ENCODE measurements around the gene CACNG1.

DNA sequence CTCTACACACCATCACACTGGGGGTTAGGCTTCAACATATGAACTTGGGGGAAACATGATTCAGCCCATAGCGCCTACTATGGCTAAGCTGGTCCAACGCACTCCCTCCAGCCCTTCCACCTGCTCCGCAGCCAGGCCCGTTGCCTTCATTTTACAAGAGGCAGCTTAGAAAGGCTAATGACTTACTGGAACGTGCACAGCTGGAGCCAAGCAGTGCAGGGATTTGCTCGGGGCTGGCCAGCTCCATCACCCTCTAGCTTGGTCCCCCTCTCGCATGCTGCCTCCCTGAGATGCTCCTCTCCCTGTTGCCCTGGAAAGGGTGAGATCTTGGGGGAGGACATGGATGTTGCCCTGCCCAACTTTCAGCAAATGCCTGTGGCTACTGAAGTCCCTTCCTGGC is 2.8 kb upstream of the CACNG1 start:
- TF ChIP-seq, protein P1, sequence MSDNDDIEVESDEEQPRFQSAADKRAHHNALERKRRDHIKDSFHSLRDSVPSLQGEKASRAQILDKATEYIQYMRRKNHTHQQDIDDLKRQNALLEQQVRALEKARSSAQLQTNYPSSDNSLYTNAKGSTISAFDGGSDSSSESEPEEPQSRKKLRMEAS (IDR thresholded peaks at IDR 0.05): no peak
- TF ChIP-seq FOXM1 (IDR thresholded peaks at IDR 0.05; ENCODE audit: borderline replicate concordance, low read depth): no peak
- no peak for TF ChIP-seq RAD21 (IDR thresholded peaks at IDR 0.05; ENCODE audit: low read depth)
- no peak for TF ChIP-seq EP300 (IDR thresholded peaks at IDR 0.05; ENCODE audit: borderline replicate concordance)
- no peak for TF ChIP-seq EGR1 (IDR thresholded peaks at IDR 0.05)
- TF ChIP-seq YY1 (IDR thresholded peaks at IDR 0.05; ENCODE audit: low read depth): no peak
- no peak for TF ChIP-seq TAF1 (IDR thresholded peaks at IDR 0.05; ENCODE audit: low read depth)
- TF ChIP-seq, protein P2, sequence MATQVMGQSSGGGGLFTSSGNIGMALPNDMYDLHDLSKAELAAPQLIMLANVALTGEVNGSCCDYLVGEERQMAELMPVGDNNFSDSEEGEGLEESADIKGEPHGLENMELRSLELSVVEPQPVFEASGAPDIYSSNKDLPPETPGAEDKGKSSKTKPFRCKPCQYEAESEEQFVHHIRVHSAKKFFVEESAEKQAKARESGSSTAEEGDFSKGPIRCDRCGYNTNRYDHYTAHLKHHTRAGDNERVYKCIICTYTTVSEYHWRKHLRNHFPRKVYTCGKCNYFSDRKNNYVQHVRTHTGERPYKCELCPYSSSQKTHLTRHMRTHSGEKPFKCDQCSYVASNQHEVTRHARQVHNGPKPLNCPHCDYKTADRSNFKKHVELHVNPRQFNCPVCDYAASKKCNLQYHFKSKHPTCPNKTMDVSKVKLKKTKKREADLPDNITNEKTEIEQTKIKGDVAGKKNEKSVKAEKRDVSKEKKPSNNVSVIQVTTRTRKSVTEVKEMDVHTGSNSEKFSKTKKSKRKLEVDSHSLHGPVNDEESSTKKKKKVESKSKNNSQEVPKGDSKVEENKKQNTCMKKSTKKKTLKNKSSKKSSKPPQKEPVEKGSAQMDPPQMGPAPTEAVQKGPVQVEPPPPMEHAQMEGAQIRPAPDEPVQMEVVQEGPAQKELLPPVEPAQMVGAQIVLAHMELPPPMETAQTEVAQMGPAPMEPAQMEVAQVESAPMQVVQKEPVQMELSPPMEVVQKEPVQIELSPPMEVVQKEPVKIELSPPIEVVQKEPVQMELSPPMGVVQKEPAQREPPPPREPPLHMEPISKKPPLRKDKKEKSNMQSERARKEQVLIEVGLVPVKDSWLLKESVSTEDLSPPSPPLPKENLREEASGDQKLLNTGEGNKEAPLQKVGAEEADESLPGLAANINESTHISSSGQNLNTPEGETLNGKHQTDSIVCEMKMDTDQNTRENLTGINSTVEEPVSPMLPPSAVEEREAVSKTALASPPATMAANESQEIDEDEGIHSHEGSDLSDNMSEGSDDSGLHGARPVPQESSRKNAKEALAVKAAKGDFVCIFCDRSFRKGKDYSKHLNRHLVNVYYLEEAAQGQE (IDR thresholded peaks at IDR 0.05; ENCODE audit: low read depth): no peak
- TF ChIP-seq CEBPB (IDR thresholded peaks at IDR 0.05): no peak
- TF ChIP-seq CREB1 (IDR thresholded peaks at IDR 0.05; ENCODE audit: low read depth): no peak
- TF ChIP-seq, protein P3, sequence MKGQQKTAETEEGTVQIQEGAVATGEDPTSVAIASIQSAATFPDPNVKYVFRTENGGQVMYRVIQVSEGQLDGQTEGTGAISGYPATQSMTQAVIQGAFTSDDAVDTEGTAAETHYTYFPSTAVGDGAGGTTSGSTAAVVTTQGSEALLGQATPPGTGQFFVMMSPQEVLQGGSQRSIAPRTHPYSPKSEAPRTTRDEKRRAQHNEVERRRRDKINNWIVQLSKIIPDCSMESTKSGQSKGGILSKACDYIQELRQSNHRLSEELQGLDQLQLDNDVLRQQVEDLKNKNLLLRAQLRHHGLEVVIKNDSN (IDR thresholded peaks at IDR 0.05): no peak
- no peak for TF ChIP-seq TCF12 (IDR thresholded peaks at IDR 0.05; ENCODE audit: low read depth)
- TF ChIP-seq ZBTB7A (IDR thresholded peaks at IDR 0.05; ENCODE audit: low read depth): no peak
- no peak for TF ChIP-seq TEAD4 (IDR thresholded peaks at IDR 0.05)
